ENCODE data around the gene PIK3R6.

PIK3R6 gene

DNA sequence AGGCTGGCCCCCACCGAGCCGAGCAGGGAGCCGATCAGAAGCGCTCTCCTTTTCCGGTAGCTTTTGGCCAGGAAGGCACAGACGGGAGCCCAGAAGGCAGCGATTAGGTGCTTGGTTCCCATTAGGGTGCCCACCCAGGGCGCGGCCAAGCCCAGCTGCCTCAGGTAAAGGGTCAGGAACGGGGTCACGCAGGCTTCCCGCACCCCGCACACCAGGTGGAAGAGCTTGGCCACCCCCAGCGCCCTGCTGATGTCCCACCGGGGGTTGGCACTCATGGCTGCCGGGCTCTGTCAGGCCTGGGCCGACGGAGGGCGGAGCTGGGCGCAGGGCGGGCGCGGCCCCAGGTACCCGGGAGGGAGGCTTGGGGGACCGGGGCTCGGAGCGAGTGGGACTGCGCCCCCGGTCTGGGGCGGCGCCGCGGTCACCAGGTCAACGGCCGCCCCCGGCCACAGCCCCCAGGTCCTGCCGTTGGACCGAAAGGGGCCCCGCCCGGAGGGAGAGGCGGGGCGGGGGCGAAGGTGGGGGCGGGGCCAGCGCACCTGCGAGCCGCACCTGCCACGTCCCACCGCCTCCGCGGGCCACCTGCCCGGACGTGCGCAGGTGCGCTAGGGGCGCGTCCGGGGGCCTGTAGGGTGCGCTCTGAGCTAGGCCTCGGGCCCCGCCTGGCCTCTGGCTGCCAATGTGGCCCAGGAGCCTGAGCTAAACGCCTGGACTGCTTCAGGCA, 68.5 kb downstream of the PIK3R6 start, which contains the start of gene MFSD6L:
TSS of gene MFSD6L (minus strand) at position 520 of the 724 bp plus-strand sequence. CDS start at position 275, 245 bp downstream.
- no peaks in the 10 kb centered on the region for H4K20me1 ChIP-seq (ENCODE audit: insufficient read depth)
- H3K9ac ChIP-seq, result no peak within 1 kb of the TSS
- H3K27me3 ChIP-seq (ENCODE audit: insufficient read depth, low read depth), result no peaks in the 10 kb centered on the region
- H3K79me2 ChIP-seq (ENCODE audit: insufficient read depth, low read depth), result no peaks in the 10 kb centered on the region
- H3K27ac ChIP-seq, result no peak within 1 kb of the TSS
- H2AFZ ChIP-seq (ENCODE audit: low read depth), result no peak within 1 kb of the TSS
- no peak within 1 kb of the TSS for H3K4me2 ChIP-seq
- H3K36me3 ChIP-seq (ENCODE audit: insufficient read depth), result no peaks in the 10 kb centered on the region
- TF ChIP-seq, protein P1, sequence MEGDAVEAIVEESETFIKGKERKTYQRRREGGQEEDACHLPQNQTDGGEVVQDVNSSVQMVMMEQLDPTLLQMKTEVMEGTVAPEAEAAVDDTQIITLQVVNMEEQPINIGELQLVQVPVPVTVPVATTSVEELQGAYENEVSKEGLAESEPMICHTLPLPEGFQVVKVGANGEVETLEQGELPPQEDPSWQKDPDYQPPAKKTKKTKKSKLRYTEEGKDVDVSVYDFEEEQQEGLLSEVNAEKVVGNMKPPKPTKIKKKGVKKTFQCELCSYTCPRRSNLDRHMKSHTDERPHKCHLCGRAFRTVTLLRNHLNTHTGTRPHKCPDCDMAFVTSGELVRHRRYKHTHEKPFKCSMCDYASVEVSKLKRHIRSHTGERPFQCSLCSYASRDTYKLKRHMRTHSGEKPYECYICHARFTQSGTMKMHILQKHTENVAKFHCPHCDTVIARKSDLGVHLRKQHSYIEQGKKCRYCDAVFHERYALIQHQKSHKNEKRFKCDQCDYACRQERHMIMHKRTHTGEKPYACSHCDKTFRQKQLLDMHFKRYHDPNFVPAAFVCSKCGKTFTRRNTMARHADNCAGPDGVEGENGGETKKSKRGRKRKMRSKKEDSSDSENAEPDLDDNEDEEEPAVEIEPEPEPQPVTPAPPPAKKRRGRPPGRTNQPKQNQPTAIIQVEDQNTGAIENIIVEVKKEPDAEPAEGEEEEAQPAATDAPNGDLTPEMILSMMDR (conservative IDR thresholded peaks at IDR 0.05; ENCODE audit: low read depth, low read length), result no peak
- H3K4me1 ChIP-seq (ENCODE audit: low read depth, poor library complexity, severe bottlenecking), result no peaks in the 10 kb centered on the region
- H3K4me3 ChIP-seq (IDR thresholded peaks at IDR 0.05; ENCODE audit: insufficient read depth, low read depth, low read length), result no peak within 1 kb of the TSS

- Histone ChIP-seq H3K4me1 (ENCODE audit: low read depth, poor library complexity, severe bottlenecking) (no peaks in the 10 kb centered on the region), H3K36me3 (ENCODE audit: insufficient read depth) (no peaks in the 10 kb centered on the region), H3K27me3 (ENCODE audit: insufficient read depth, low read depth) (no peaks in the 10 kb centered on the region), H3K9ac (no peak overlapping the region), H2AFZ (ENCODE audit: low read depth) (no peak overlapping the region), H3K27ac (no peak overlapping the region), H3K4me3 (IDR thresholded peaks at IDR 0.05; ENCODE audit: insufficient read depth, low read depth, low read length) (no peak overlapping the region), H3K79me2 (ENCODE audit: insufficient read depth, low read depth) (no peaks in the 10 kb centered on the region), H4K20me1 (ENCODE audit: insufficient read depth) (no peaks in the 10 kb centered on the region), H3K4me2 (no peak overlapping the region)
- TF ChIP-seq, protein P1 (conservative IDR thresholded peaks at IDR 0.05; ENCODE audit: low read depth, low read length), result no peak
Observed at GRCh38 chr17:8798176-8798845, 69.2 kb downstream of the PIK3R6 start.

DNA sequence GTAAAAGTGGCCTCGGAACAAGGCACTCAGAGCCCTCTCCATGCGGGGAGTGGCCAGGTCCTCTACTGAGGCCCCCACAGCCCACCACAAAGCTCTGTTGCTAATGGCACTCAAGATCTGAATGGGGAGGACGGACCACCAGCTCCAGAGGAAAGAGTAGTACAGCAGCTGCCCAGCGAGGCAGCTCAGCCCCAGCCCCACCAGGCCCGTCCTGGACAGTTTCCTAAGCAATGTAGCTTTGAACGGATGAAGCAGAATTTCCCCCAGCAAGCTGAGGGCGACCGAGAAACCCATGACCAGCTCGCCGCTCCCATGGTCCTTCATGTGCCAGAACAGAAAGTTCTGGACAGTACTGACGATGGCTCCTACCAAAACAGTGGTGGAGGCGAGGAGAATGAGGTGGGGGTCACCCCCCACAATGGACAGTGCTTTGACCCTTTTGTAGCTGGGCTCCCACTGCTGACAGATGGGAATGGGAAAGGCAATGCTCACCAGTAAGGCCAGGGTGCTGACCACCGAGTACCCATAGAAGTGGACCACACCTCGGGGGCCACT, 69.8 kb downstream of the PIK3R6 start:
- no peaks in the 10 kb centered on the region for H4K20me1 ChIP-seq (ENCODE audit: insufficient read depth)
- H3K79me2 ChIP-seq (ENCODE audit: insufficient read depth, low read depth), result no peaks in the 10 kb centered on the region
- H3K4me1 ChIP-seq (ENCODE audit: low read depth, poor library complexity, severe bottlenecking), result no peaks in the 10 kb centered on the region
- H3K4me2 ChIP-seq, result no peak overlapping the region
- H3K27ac ChIP-seq, result no peak overlapping the region
- H3K36me3 ChIP-seq (ENCODE audit: insufficient read depth), result no peaks in the 10 kb centered on the region
- TF ChIP-seq, protein P1 (conservative IDR thresholded peaks at IDR 0.05; ENCODE audit: low read depth, low read length), result no peak
- no peak overlapping the region for H3K4me3 ChIP-seq (IDR thresholded peaks at IDR 0.05; ENCODE audit: insufficient read depth, low read depth, low read length)
- no peak overlapping the region for H2AFZ ChIP-seq (ENCODE audit: low read depth)
- no peaks in the 10 kb centered on the region for H3K27me3 ChIP-seq (ENCODE audit: insufficient read depth, low read depth)
- no peak overlapping the region for H3K9ac ChIP-seq

- Histone ChIP-seq H3K4me1 (ENCODE audit: low read depth, poor library complexity, severe bottlenecking) (no peaks in the 10 kb centered on the region), H2AFZ (ENCODE audit: low read depth) (no peak overlapping the region), H3K79me2 (ENCODE audit: insufficient read depth, low read depth) (no peaks in the 10 kb centered on the region), H3K9ac (no peak overlapping the region), H3K36me3 (ENCODE audit: insufficient read depth) (no peaks in the 10 kb centered on the region), H3K4me3 (IDR thresholded peaks at IDR 0.05; ENCODE audit: insufficient read depth, low read depth, low read length) (no peak overlapping the region), H3K4me2 (no peak overlapping the region), H4K20me1 (ENCODE audit: insufficient read depth) (no peaks in the 10 kb centered on the region), H3K27me3 (ENCODE audit: insufficient read depth, low read depth) (no peaks in the 10 kb centered on the region), H3K27ac (no peak overlapping the region)
- TF ChIP-seq, protein P1 (conservative IDR thresholded peaks at IDR 0.05; ENCODE audit: low read depth, low read length), result no peak
Observed at GRCh38 chr17:8794636-8795035, 72.8 kb downstream of the PIK3R6 start.
